H9 (cell line): ENCODE results near the gene KRTAP12-3. TPM values are rescaled to one million over a fixed set of nuclear protein-coding genes. Genes with fewer than 3 reads are reported as not detected.

Experiments used
- DNase-seq: peaks from one replicate; pipeline ENCODE4 v3.0.0-alpha.2; 2017
- H2AFZ ChIP-seq: one replicate; pipeline ENCODE4 v1.6.1; 2013; ENCODE audit warnings: mild to moderate bottlenecking, low read length, control low read depth, moderate library complexity
- H2AK5ac ChIP-seq: 2 replicates; pipeline ENCODE4 v1.6.1; 2013; ENCODE audit warnings: low read length, control low read depth, mixed read lengths; ENCODE audit not compliant: insufficient read length
- H2BK120ac ChIP-seq: one replicate; pipeline ENCODE4 v1.6.1; 2013; ENCODE audit warnings: low read depth, mild to moderate bottlenecking, low read length, control low read depth, inconsistent platforms; ENCODE audit not compliant: poor library complexity, severe bottlenecking
- H2BK12ac ChIP-seq: 2 replicates; pipeline ENCODE4 v1.6.1; 2013; ENCODE audit warnings: low read length, control low read depth, mixed read lengths, low read depth; ENCODE audit not compliant: insufficient read length
- H2BK15ac ChIP-seq: 2 replicates; pipeline ENCODE4 v1.6.1; 2013; ENCODE audit warnings: low read depth, low read length, control low read depth
- H2BK20ac ChIP-seq: one replicate; pipeline ENCODE4 v1.6.1; 2013; ENCODE audit warnings: low read depth, mild to moderate bottlenecking, low read length, control low read depth, inconsistent platforms; ENCODE audit not compliant: poor library complexity, severe bottlenecking
- H2BK5ac ChIP-seq: 2 replicates; pipeline ENCODE4 v1.6.1; 2013; ENCODE audit warnings: low read length, control low read depth, mixed read lengths; ENCODE audit not compliant: insufficient read length
- H3K14ac ChIP-seq: 2 replicates; pipeline ENCODE4 v1.6.1; 2013; ENCODE audit warnings: low read length, control low read depth; ENCODE audit not compliant: insufficient read depth
- H3K18ac ChIP-seq: 2 replicates; pipeline ENCODE4 v1.6.1; 2013; ENCODE audit warnings: low read depth, mild to moderate bottlenecking, mixed read lengths, low read length, control low read depth; ENCODE audit not compliant: insufficient read length
- H3K23ac ChIP-seq: 2 replicates; pipeline ENCODE4 v1.6.1; 2013; ENCODE audit warnings: low read length, control low read depth, mixed read lengths, low read depth; ENCODE audit not compliant: insufficient read length
- H3K23me2 ChIP-seq: 2 replicates; pipeline ENCODE4 v1.6.1; 2013; ENCODE audit warnings: low read depth, mild to moderate bottlenecking, mixed read lengths, low read length, control low read depth; ENCODE audit not compliant: insufficient read length, poor library complexity, severe bottlenecking
- H3K27ac ChIP-seq: 2 replicates; pipeline ENCODE4 v1.5.1; 2013; ENCODE audit warnings: low read length, control low read depth, mixed read lengths, low read depth; ENCODE audit not compliant: insufficient read length
- H3K27me3 ChIP-seq: 2 replicates; pipeline ENCODE4 v1.6.1; 2013; ENCODE audit warnings: low read length, control low read depth, inconsistent platforms; ENCODE audit not compliant: insufficient read depth
- H3K4ac ChIP-seq: 2 replicates; pipeline ENCODE4 v1.6.1; 2013; ENCODE audit warnings: low read depth, mild to moderate bottlenecking, control low read depth, inconsistent platforms, low read length, moderate library complexity
- H3K4me1 ChIP-seq: 2 replicates; pipeline ENCODE4 v1.6.1; 2013; ENCODE audit warnings: low read length, control low read depth, inconsistent platforms; ENCODE audit not compliant: insufficient read depth
- H3K4me2 ChIP-seq: 2 replicates; pipeline ENCODE4 v1.6.1; 2013; ENCODE audit warnings: low read length, control low read depth, mixed read lengths; ENCODE audit not compliant: insufficient read length, insufficient read depth
- H3K56ac ChIP-seq: 2 replicates; pipeline ENCODE4 v1.6.1; 2013; ENCODE audit warnings: low read depth, mild to moderate bottlenecking, mixed read lengths, low read length, control low read depth; ENCODE audit not compliant: insufficient read length
- H3K79me1 ChIP-seq: 2 replicates; pipeline ENCODE4 v1.6.1; 2013; ENCODE audit warnings: low read depth, mild to moderate bottlenecking, moderate library complexity, low read length, control low read depth, inconsistent platforms; ENCODE audit not compliant: insufficient read depth, poor library complexity, severe bottlenecking
- H3K79me2 ChIP-seq: 2 replicates; pipeline ENCODE4 v1.6.1; 2013; ENCODE audit warnings: low read length, control low read depth, inconsistent platforms; ENCODE audit not compliant: insufficient read depth
- H3K9ac ChIP-seq: 2 replicates; pipeline ENCODE4 v1.6.1; 2013; ENCODE audit warnings: low read length, control low read depth, mixed read lengths; ENCODE audit not compliant: insufficient read length; ENCODE audit errors: extremely low read depth
- H3K9me3 ChIP-seq: one replicate; pipeline ENCODE4 v1.6.1; 2013; ENCODE audit warnings: low read depth, low read length, inconsistent platforms; ENCODE audit not compliant: control insufficient read depth
- H3T11ph ChIP-seq: one replicate; pipeline ENCODE4 v1.6.1; 2013; ENCODE audit warnings: mild to moderate bottlenecking, low read length, control low read depth, inconsistent platforms
- H4K20me1 ChIP-seq: one replicate; pipeline ENCODE4 v1.6.1; 2013; ENCODE audit not compliant: control insufficient read depth, insufficient read length, insufficient read depth
- H4K5ac ChIP-seq: 2 replicates; pipeline ENCODE4 v1.6.1; 2013; ENCODE audit warnings: low read depth, mild to moderate bottlenecking, mixed read lengths, low read length, control low read depth; ENCODE audit not compliant: insufficient read length
- H4K8ac ChIP-seq: replicated peaks from 2 replicates; pipeline ENCODE4 v1.6.1; 2013; ENCODE audit warnings: low read length, control low read depth, mixed read lengths, low read depth; ENCODE audit not compliant: insufficient read length
- H4K91ac ChIP-seq: 2 replicates; pipeline ENCODE4 v1.6.1; 2013; ENCODE audit warnings: low read depth, mild to moderate bottlenecking, moderate library complexity, mixed read lengths, low read length, control low read depth; ENCODE audit not compliant: insufficient read length
- H3K27ac Mint-ChIP-seq, 3 experiments: 2 replicates in 2 of 3; 3 replicates in 1 of 3; pipeline ENCODE4 v1.8.0; 2020 to 2021; ENCODE audit warnings: mixed read lengths in 3 of 3, mild to moderate bottlenecking in 1 of 3, moderate library complexity in 1 of 3
- H3K27me3 Mint-ChIP-seq: 2 replicates; pipeline ENCODE4 v1.8.0; 2021; ENCODE audit warnings: low read depth, mild to moderate bottlenecking, moderate library complexity, mixed read lengths
- H3K36me3 Mint-ChIP-seq, 3 experiments: 2 replicates in 2 of 3; 3 replicates in 1 of 3; pipeline ENCODE4 v1.8.0; 2020 to 2021; ENCODE audit warnings: low read depth in 3 of 3, mixed read lengths in 3 of 3; ENCODE audit not compliant: insufficient read depth in 1 of 3
- H3K4me1 Mint-ChIP-seq, 2 experiments: 2 replicates each; pipeline ENCODE4 v1.8.0; 2020; ENCODE audit warnings: mixed read lengths in 2 of 2
- H3K4me3 Mint-ChIP-seq, 2 experiments: 2 replicates in 1 of 2; 3 replicates in 1 of 2; pipeline ENCODE4 v1.8.0; 2020 to 2021; ENCODE audit warnings: mild to moderate bottlenecking in 2 of 2, mixed read lengths in 2 of 2, moderate library complexity in 1 of 2
- H3K9me3 Mint-ChIP-seq, 2 experiments: 2 replicates in 1 of 2; 3 replicates in 1 of 2; pipeline ENCODE4 v1.8.0; 2020; ENCODE audit warnings: mild to moderate bottlenecking in 2 of 2, mixed read lengths in 2 of 2, moderate library complexity in 1 of 2
- WGBS: extraction: QIAGEN DNeasy Blood & Tissue Kit; methylation state at CpG from one replicate; pipeline ENCODE4 v1.1.7; 2013; ENCODE audit warnings: missing lambda C conversion rate, low lambda C conversion rate, mixed read lengths; ENCODE audit not compliant: insufficient read length; ENCODE audit errors: extremely low coverage; 5-methylcytosine and 5-hydroxymethylcytosine counted together
- total RNA-seq: library from RNA; stranded (reverse); gene quantifications from 2 replicates; pipeline ENCODE4 v1.2.1, GENCODE V29; 2021
- TF ChIP-seq, protein P1 (sequence below): fragments of 200-600 bp; sonication (generic); conservative IDR thresholded peaks from 3 replicates; pipeline ENCODE4 v1.8.0; 2021; ENCODE audit warnings: antibody characterized with exemption, mild to moderate bottlenecking

Gene KRTAP12-3
- total RNA-seq, 1 experiment from 2014 or later = not detected

DNA sequence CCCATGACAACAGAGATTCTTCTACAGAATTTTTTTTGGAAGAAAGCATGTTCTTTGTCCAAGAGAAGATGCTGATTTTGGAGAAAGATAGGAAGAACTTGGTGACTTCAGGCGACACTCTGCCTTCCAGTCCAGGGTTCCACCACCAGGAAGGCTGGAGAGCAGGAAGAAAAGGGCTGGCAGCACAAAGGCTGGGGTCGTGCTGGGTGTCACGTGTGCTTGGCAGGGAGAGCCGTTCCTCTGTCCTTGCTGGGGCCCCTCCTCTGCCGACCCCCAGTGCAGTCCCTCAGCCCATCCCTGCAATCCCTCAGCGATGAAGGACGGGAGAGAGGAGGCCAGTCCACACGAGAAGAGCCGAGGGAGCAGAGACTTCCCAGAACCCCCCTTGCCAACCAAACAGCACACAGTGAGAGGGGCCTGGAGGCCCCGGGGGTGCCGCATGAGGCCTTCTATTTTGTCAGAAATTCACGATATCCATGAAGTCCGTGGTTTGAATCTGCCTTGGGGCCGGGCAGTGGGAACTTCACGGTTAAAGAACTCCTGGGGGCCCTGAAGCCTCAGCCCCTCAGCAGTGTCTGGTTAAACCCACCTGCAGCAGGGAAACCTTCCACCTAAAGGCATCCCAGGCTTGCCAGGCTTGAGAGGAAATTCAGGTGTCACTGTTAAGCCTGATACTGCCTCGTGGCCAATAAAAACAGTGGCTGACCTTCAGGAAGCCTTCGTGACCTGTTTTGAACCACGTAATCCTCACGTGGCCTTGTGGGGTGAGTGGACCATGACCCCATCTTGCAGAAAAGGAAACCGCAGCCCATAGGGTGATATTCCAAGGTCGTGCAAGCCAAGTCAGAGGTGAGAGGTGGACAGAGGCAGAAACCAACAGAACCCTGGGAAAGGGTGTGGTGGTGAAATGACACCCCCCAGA, 42.6 kb downstream of the KRTAP12-3 start:
- Histone ChIP-seq H2AK5ac (no peak overlapping the region), H3K79me2 (no peaks in the 10 kb centered on the region), H2BK5ac (no peak overlapping the region), H4K91ac (no peak overlapping the region), H4K5ac (no peak overlapping the region), H3K4me2 (no peak overlapping the region), H4K20me1 (no peaks in the 10 kb centered on the region), H2BK12ac (no peak overlapping the region), H3K4me1 (peaks cover 13% of the 10 kb centered on the region; the same call in 1 of the 2 replicates), H2BK20ac (no peak overlapping the region), H3K23ac (no peak overlapping the region), H2BK120ac (no peak overlapping the region), H3K9ac (no peak overlapping the region), H3T11ph (no peak overlapping the region), H3K27ac (no peak overlapping the region), H3K27me3 (no peaks in the 10 kb centered on the region; the same call in 1 of the 2 replicates), H3K18ac (no peak overlapping the region), H3K79me1 (no peaks in the 10 kb centered on the region), H2AFZ (no peak overlapping the region), H3K4ac (no peak overlapping the region), H3K9me3 (no peaks in the 10 kb centered on the region), H3K14ac (no peak overlapping the region; the same call in 1 of the 2 replicates), H3K23me2 (no peaks in the 10 kb centered on the region), H2BK15ac (no peak overlapping the region), H4K8ac (no peak overlapping the region), H3K56ac (no peak overlapping the region)
- DNase-seq = no peak
- TF ChIP-seq, protein P1, sequence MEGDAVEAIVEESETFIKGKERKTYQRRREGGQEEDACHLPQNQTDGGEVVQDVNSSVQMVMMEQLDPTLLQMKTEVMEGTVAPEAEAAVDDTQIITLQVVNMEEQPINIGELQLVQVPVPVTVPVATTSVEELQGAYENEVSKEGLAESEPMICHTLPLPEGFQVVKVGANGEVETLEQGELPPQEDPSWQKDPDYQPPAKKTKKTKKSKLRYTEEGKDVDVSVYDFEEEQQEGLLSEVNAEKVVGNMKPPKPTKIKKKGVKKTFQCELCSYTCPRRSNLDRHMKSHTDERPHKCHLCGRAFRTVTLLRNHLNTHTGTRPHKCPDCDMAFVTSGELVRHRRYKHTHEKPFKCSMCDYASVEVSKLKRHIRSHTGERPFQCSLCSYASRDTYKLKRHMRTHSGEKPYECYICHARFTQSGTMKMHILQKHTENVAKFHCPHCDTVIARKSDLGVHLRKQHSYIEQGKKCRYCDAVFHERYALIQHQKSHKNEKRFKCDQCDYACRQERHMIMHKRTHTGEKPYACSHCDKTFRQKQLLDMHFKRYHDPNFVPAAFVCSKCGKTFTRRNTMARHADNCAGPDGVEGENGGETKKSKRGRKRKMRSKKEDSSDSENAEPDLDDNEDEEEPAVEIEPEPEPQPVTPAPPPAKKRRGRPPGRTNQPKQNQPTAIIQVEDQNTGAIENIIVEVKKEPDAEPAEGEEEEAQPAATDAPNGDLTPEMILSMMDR = no peak
- no peak overlapping the region; a peak in 1 of 7 replicates for H3K27ac Mint-ChIP-seq
- peaks cover 16% of the 10 kb centered on the region for H3K27me3 Mint-ChIP-seq
- no peak overlapping the region for H3K4me3 Mint-ChIP-seq
- peaks cover 80 to 87% of the 10 kb centered on the region in 2 experiments for H3K4me1 Mint-ChIP-seq
- no peaks in the 10 kb centered on the region; a peak in 1 of 5 replicates for H3K9me3 Mint-ChIP-seq
- H3K36me3 Mint-ChIP-seq = no peaks in the 10 kb centered on the region; a peak in 1 of 7 replicates
- WGBS = no CpG with 5 or more reads among the region's 21 CpGs
